Activated naive CD8-positive, alpha-beta T cell treated with anti-CD3 and anti-CD28 coated beads, Interleukin-2, amount 10 ng/mL, durations not matched to agents 7 days and 5 days (primary cell): ENCODE measurements around the gene TOMM22. TPM values are rescaled to one million over a fixed set of nuclear protein-coding genes. Genes with fewer than 3 reads are reported as not detected.
A peak's percentile ranks its signal among the peaks of the same experiment; 100 is the strongest.
"Not testable (repeated sequence)": the region's sequence is repeated elsewhere in the genome, so short reads cannot be mapped to it uniquely, and the experiment has no call there.

Experiments
- ATAC-seq: fragments of 150-1000 bp; cut with Tn5 transposase; one replicate; pipeline ENCODE4 v1.10.0; 2021; ENCODE audit warnings: low read depth, moderate library complexity
- POLR2A ChIA-PET: fragments of 350-600 bp; sonication (Branson Sonifier 250); formaldehyde crosslinking; loops from one replicate; lab custom pipeline; 2021; ENCODE audit warnings: antibody characterized with exemption; lab: Charles Lee
- DNase-seq: peaks from one replicate; pipeline ENCODE4 v3.0.0; 2021
- H3K27ac Mint-ChIP-seq: one replicate; pipeline ENCODE4 v1.8.0; 2022; ENCODE audit warnings: mild to moderate bottlenecking, mixed read lengths
- H3K27me3 Mint-ChIP-seq: one replicate; pipeline ENCODE4 v1.8.0; 2022; ENCODE audit warnings: mild to moderate bottlenecking, moderate library complexity, mixed read lengths
- H3K36me3 Mint-ChIP-seq: one replicate; pipeline ENCODE4 v1.8.0; 2021; ENCODE audit warnings: mild to moderate bottlenecking, mixed read lengths
- H3K4me1 Mint-ChIP-seq: one replicate; pipeline ENCODE4 v1.8.0; 2021; ENCODE audit warnings: mixed read lengths
- H3K4me3 Mint-ChIP-seq: one replicate; pipeline ENCODE4 v1.8.0; 2022; ENCODE audit warnings: mild to moderate bottlenecking, moderate library complexity, mixed read lengths
- H3K9me3 Mint-ChIP-seq: one replicate; pipeline ENCODE4 v1.8.0; 2021; ENCODE audit warnings: mixed read lengths
- total RNA-seq, 2 experiments: library from RNA; stranded (reverse); gene quantifications; one replicate each; pipeline ENCODE4 v1.2.3, GENCODE V29; 2021

TOMM22 gene
- 10 to 100 TPM; 58.7 to 60.4 TPM for total RNA-seq

GRCh38 chr22:38681582-38682335 is at the start of gene TOMM22:
Gene TOMM22, plus strand, starts transcription at chr22:38681957. Its CDS starts 22 bp downstream, at chr22:38681979.
- POLR2A ChIA-PET, result interaction anchor here (0.7 to 2.9 kb wide), 16 partner anchors 8 to 1024 kb away, joined by 3 to 33 read pairs (median 5); partner anchors contain the start of genes ANKRD54, C22orf23, CBY1 and DMC1
- peaks cover 14% of the 10 kb centered on the region for H3K36me3 Mint-ChIP-seq
- peaks cover 20% of the 10 kb centered on the region for H3K4me1 Mint-ChIP-seq
- H3K27me3 Mint-ChIP-seq, result no peaks in the 10 kb centered on the region
- peak; percentile 96 for ATAC-seq
- H3K9me3 Mint-ChIP-seq, result no peaks in the 10 kb centered on the region
- peak within 1 kb of the TSS; percentile 98 for H3K27ac Mint-ChIP-seq
- peak; percentile 87 for DNase-seq
- H3K4me3 Mint-ChIP-seq, result peak within 1 kb of the TSS; percentile 100

- DNase-seq, result no peak
- H3K4me1 Mint-ChIP-seq, result peaks cover 13% of the 10 kb centered on the region
- H3K4me3 Mint-ChIP-seq, result peak overlapping the region; percentile 73
- no peaks in the 10 kb centered on the region for H3K36me3 Mint-ChIP-seq
- H3K27ac Mint-ChIP-seq, result no peak overlapping the region
- ATAC-seq, result no peak
- no peaks in the 10 kb centered on the region for H3K27me3 Mint-ChIP-seq
- no peaks in the 10 kb centered on the region for H3K9me3 Mint-ChIP-seq
- POLR2A ChIA-PET, result no interaction called here
Observed at GRCh38 chr22:38632528-38632927, 49.2 kb upstream of the TOMM22 start.

GRCh38 chr22:38638216-38638615 is 43.5 kb upstream of the TOMM22 start:
- no peak overlapping the region for H3K4me3 Mint-ChIP-seq
- peaks cover 3% of the 10 kb centered on the region for H3K27me3 Mint-ChIP-seq
- POLR2A ChIA-PET, result no interaction called here
- no peaks in the 10 kb centered on the region for H3K36me3 Mint-ChIP-seq
- DNase-seq (no peak), ATAC-seq (peak; percentile 47)
- no peaks in the 10 kb centered on the region for H3K9me3 Mint-ChIP-seq
- no peak overlapping the region for H3K27ac Mint-ChIP-seq
- H3K4me1 Mint-ChIP-seq, result peaks cover 3% of the 10 kb centered on the region

GRCh38 chr22:38638728-38639127 is 43.0 kb upstream of the TOMM22 start:
- H3K4me1 Mint-ChIP-seq, result peaks cover 3% of the 10 kb centered on the region
- H3K9me3 Mint-ChIP-seq, result no peaks in the 10 kb centered on the region
- POLR2A ChIA-PET, result no interaction called here
- no peak overlapping the region for H3K27ac Mint-ChIP-seq
- peaks cover 5% of the 10 kb centered on the region for H3K27me3 Mint-ChIP-seq
- no peaks in the 10 kb centered on the region for H3K36me3 Mint-ChIP-seq
- no peak overlapping the region for H3K4me3 Mint-ChIP-seq
- DNase-seq (no peak), ATAC-seq (no peak)

GRCh38 chr22:38641476-38642040 is 40.2 kb upstream of the TOMM22 start:
- H3K4me3 Mint-ChIP-seq, result no peak overlapping the region
- DNase-seq (no peak), ATAC-seq (no peak)
- peaks cover 3% of the 10 kb centered on the region for H3K4me1 Mint-ChIP-seq
- no peaks in the 10 kb centered on the region for H3K36me3 Mint-ChIP-seq
- no peak overlapping the region for H3K27ac Mint-ChIP-seq
- POLR2A ChIA-PET, result interaction anchor here (0.6 kb wide), 1 partner anchor 221 kb away, joined by 3 read pairs; no protein-coding TSS in a partner anchor
- no peaks in the 10 kb centered on the region for H3K9me3 Mint-ChIP-seq
- peaks cover 5% of the 10 kb centered on the region for H3K27me3 Mint-ChIP-seq

- peak; percentile 50 for ATAC-seq
- H3K4me1 Mint-ChIP-seq, H3K27me3 Mint-ChIP-seq, POLR2A ChIA-PET, H3K27ac Mint-ChIP-seq, H3K9me3 Mint-ChIP-seq, H3K36me3 Mint-ChIP-seq, H3K4me3 Mint-ChIP-seq, DNase-seq: not testable (repeated sequence)
Observed at GRCh38 chr22:38644245-38644644, 37.5 kb upstream of the TOMM22 start.

GRCh38 chr22:38645430-38645829 is 36.3 kb upstream of the TOMM22 start:
- Mint-ChIP-seq H3K36me3 (no peaks in the 10 kb centered on the region), H3K9me3 (no peaks in the 10 kb centered on the region), H3K4me1 (no peaks in the 10 kb centered on the region), H3K27me3 (peaks cover 5% of the 10 kb centered on the region), H3K27ac (no peak overlapping the region), H3K4me3 (no peak overlapping the region)
- ATAC-seq, result no peak
- POLR2A ChIA-PET, result no interaction called here
- DNase-seq, result no peak

GRCh38 chr22:38649841-38650522 is 31.8 kb upstream of the TOMM22 start:
- H3K27me3 Mint-ChIP-seq, result no peaks in the 10 kb centered on the region
- no peak overlapping the region for H3K27ac Mint-ChIP-seq
- no peaks in the 10 kb centered on the region for H3K9me3 Mint-ChIP-seq
- ATAC-seq (no peak), DNase-seq (no peak)
- H3K36me3 Mint-ChIP-seq, result no peaks in the 10 kb centered on the region
- H3K4me1 Mint-ChIP-seq, result peaks cover 3% of the 10 kb centered on the region
- POLR2A ChIA-PET, result no interaction called here
- no peak overlapping the region for H3K4me3 Mint-ChIP-seq

- ATAC-seq, result no peak
- Mint-ChIP-seq H3K9me3 (no peaks in the 10 kb centered on the region), H3K4me3 (no peak overlapping the region), H3K36me3 (no peaks in the 10 kb centered on the region), H3K27me3 (no peaks in the 10 kb centered on the region), H3K27ac (no peak overlapping the region), H3K4me1 (peaks cover 7% of the 10 kb centered on the region)
- POLR2A ChIA-PET, result interaction anchor here (0.7 kb wide), 2 partner anchors 655 to 993 kb away, joined by 3 to 5 read pairs; no protein-coding TSS in a partner anchor
- no peak for DNase-seq
Observed at GRCh38 chr22:38652859-38653258, 28.9 kb upstream of the TOMM22 start.

GRCh38 chr22:38653741-38654140 is 28.0 kb upstream of the TOMM22 start:
- H3K9me3 Mint-ChIP-seq, result no peaks in the 10 kb centered on the region
- H3K27ac Mint-ChIP-seq, result no peak overlapping the region
- no peaks in the 10 kb centered on the region for H3K27me3 Mint-ChIP-seq
- ATAC-seq (no peak), DNase-seq (no peak)
- H3K36me3 Mint-ChIP-seq, result no peaks in the 10 kb centered on the region
- peaks cover 9% of the 10 kb centered on the region for H3K4me1 Mint-ChIP-seq
- POLR2A ChIA-PET, result no interaction called here
- H3K4me3 Mint-ChIP-seq, result no peak overlapping the region

- POLR2A ChIA-PET, result interaction anchor here (0.7 kb wide), 1 partner anchor 37 kb away, joined by 4 read pairs; no protein-coding TSS in a partner anchor
- H3K27me3 Mint-ChIP-seq, result no peaks in the 10 kb centered on the region
- H3K27ac Mint-ChIP-seq, result peak overlapping the region; percentile 93
- DNase-seq, result no peak
- H3K36me3 Mint-ChIP-seq, result peaks cover 1% of the 10 kb centered on the region
- no peak for ATAC-seq
- peaks cover 9% of the 10 kb centered on the region for H3K4me1 Mint-ChIP-seq
- H3K9me3 Mint-ChIP-seq, result no peaks in the 10 kb centered on the region
- H3K4me3 Mint-ChIP-seq, result peak overlapping the region; percentile 92
Observed at GRCh38 chr22:38655519-38656255, 26.1 kb upstream of the TOMM22 start.

- ATAC-seq (peak; percentile 81), DNase-seq (peak; percentile 92)
- H3K4me1 Mint-ChIP-seq, result peaks cover 9% of the 10 kb centered on the region
- peak within 1 kb of the TSS; percentile 93 for H3K27ac Mint-ChIP-seq
- POLR2A ChIA-PET, result interaction anchor here (0.7 to 1.2 kb wide), 4 partner anchors 10 to 86 kb away, joined by 3 to 5 read pairs (median 4); partner anchors contain the start of gene TOMM22
- peaks cover 1% of the 10 kb centered on the region for H3K36me3 Mint-ChIP-seq
- H3K9me3 Mint-ChIP-seq, result no peaks in the 10 kb centered on the region
- H3K27me3 Mint-ChIP-seq, result no peaks in the 10 kb centered on the region
- peak within 1 kb of the TSS; percentile 92 for H3K4me3 Mint-ChIP-seq
Observed at GRCh38 chr22:38656256-38657044, 25.3 kb upstream of the TOMM22 start, which contains the start of the genes CBY1 and FAM227A. Gene CBY1, plus strand, starts transcription at chr22:38656638. Its CDS starts 11,417 bp downstream, at chr22:38668055. Gene FAM227A, minus strand, starts transcription at chr22:38656392. Its CDS starts 6,224 bp downstream, at chr22:38650168.
